Panc1 (cell line): Measurements from ENCODE around the gene IZUMO1. TPM values are rescaled to one million over a fixed set of nuclear protein-coding genes. Genes with fewer than 3 reads are reported as not detected.

ENCODE experiments used
- ATAC-seq: fragments of 200-7000 bp; cut with Tn5 transposase; 2 replicates; pipeline ENCODE4 v1.9.1; 2020; ENCODE audit warnings: mild to moderate bottlenecking, moderate library complexity
- BruUV-seq: library from RNA; stranded (reverse); fragments of 400-500 nt; replicated peaks from 2 replicates; lab custom pipeline; 2021; lab: Mats Ljungman, UMichigan
- CTCF ChIA-PET: fragments of 300-600 bp; sonication (Branson Sonifier 250); formaldehyde crosslinking; loops from one replicate; lab custom pipeline; 2022; ENCODE audit warnings: antibody characterized with exemption; lab: Charles Lee
- POLR2A ChIA-PET: fragments of 300-600 bp; sonication (Branson Sonifier 250); formaldehyde crosslinking; loops from one replicate; lab custom pipeline; 2022; ENCODE audit warnings: antibody characterized with exemption; lab: Charles Lee
- DNase-seq: peaks from one replicate; pipeline ENCODE4 v3.0.0-alpha.2; 2010; ENCODE audit warnings: low read depth, low spot score
- H3K27ac ChIP-seq: 2 replicates; pipeline ENCODE4 v1.5.1; 2011; ENCODE audit warnings: mild to moderate bottlenecking, low read length, inconsistent platforms
- H3K27me3 ChIP-seq: fragments of 200-500 bp; sonication (Bioruptor generic); 2 replicates; pipeline ENCODE4 v1.6.0; 2014; ENCODE audit warnings: low read length, inconsistent platforms; ENCODE audit not compliant: control insufficient read depth, insufficient read depth
- H3K36me3 ChIP-seq: fragments of 200-500 bp; sonication (Bioruptor generic); 2 replicates; pipeline ENCODE4 v1.5.1; 2014; ENCODE audit warnings: inconsistent platforms, mild to moderate bottlenecking, low read length, moderate library complexity; ENCODE audit not compliant: control insufficient read depth, insufficient read depth
- H3K4me1 ChIP-seq: 2 replicates; pipeline ENCODE4 v1.5.1; 2011; ENCODE audit warnings: inconsistent platforms, mild to moderate bottlenecking, low read length, moderate library complexity; ENCODE audit not compliant: control insufficient read depth, insufficient read depth
- H3K4me3 ChIP-seq, 2 experiments: 2 replicates each; pipeline ENCODE4 v1.5.1; 2011 to 2012; ENCODE audit warnings: low read depth in 2 of 2, low read length in 2 of 2, mild to moderate bottlenecking in 2 of 2, inconsistent platforms in 1 of 2, moderate library complexity in 1 of 2
- H3K9me3 ChIP-seq: fragments of 200-500 bp; sonication (Bioruptor generic); 2 replicates; pipeline ENCODE4 v1.5.1; 2014; ENCODE audit warnings: low read depth, mild to moderate bottlenecking, inconsistent platforms, low read length, moderate library complexity; ENCODE audit not compliant: control insufficient read depth, insufficient read depth
- CTCF ChIP-seq: fragments of 450-650 bp; IDR thresholded peaks from 2 replicates; pipeline ENCODE4 v1.5.1; 2017; ENCODE audit warnings: mild to moderate bottlenecking
- POLR2AphosphoS5 ChIP-seq: IDR thresholded peaks from 2 replicates; pipeline ENCODE4 v1.6.1; 2012; ENCODE audit warnings: mild to moderate bottlenecking, low read depth, low read length, moderate library complexity
- SIN3A ChIP-seq: IDR thresholded peaks from 2 replicates; pipeline ENCODE4 v1.6.1; 2012; ENCODE audit warnings: low read depth, mild to moderate bottlenecking, low read length, moderate library complexity, borderline replicate concordance; ENCODE audit not compliant: insufficient read depth
- TCF7L2 ChIP-seq: IDR thresholded peaks from 2 replicates; pipeline ENCODE4 v1.6.1; 2011; ENCODE audit warnings: mild to moderate bottlenecking, low read depth, low read length, inconsistent platforms
- in situ Hi-C: cut with HindIII; loops from 2 replicates; pipeline ENCODE4 v1.10.0; 2016; ENCODE audit warnings: low sequenced_read_pairs, low pct_unique_long_range_greater_than_20kb
- intact Hi-C: fragments of 100-400 bp; cut with micrococcal nuclease; formaldehyde crosslinking; loops from one replicate; pipeline ENCODE4 v1.10.0; 2022; ENCODE audit not compliant: unreplicated experiment
- total RNA-seq: library from RNA; stranded (reverse); gene quantifications from one replicate; pipeline ENCODE4 v1.2.1, GENCODE V29; 2021; ENCODE audit not compliant: unreplicated experiment
- TF ChIP-seq, protein P1 (sequence below), 2 experiments: IDR thresholded peaks; 2 replicates each; pipeline ENCODE4 v1.6.1; 2011 to 2012; ENCODE audit warnings: low read depth in 2 of 2, control low read depth in 1 of 2, low read length in 1 of 2, mild to moderate bottlenecking in 1 of 2, moderate library complexity in 1 of 2; ENCODE audit not compliant: insufficient read depth in 1 of 2

IZUMO1 gene
- total RNA-seq, 1 experiment from 2014 or later: not detected

DNA sequence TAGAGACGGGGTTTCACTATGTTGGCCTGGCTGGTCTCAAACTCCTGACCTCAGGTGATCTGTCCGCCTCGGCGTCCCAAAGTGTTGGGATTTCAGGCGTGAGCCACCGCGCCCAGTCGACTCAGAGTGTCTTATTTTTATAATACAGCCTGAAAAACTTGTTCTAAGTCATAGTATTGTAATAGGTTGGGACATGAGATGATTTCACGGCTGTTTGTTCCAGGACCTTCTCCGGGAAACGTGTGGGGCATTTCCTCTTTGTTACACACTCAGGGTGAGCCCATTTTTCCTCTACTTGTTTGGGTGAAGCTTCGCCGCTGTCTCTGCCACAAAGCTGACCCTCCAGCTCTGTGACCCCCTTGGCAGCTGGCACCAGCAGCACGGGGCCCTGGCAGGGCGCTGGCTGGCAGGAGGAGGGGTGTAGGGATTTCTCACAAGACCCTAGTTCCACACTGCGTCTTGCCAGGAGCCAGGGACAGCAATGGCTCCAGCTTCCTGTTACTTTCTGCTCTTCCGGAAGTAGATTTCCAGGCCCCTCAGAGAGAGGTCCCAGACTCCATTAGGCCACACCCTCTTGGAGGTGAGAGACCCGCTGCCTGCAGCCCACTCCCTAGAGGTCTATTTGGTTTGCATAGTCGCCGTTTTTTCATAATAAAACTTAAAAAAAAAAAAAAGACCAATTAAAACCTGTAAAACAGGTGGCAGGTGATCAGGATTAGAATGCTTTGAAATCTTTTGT lies 24.2 kb upstream of the IZUMO1 start:
- POLR2A ChIA-PET: interaction anchor here (0.7 kb wide), 1 partner anchor 56 kb away, joined by 3 read pairs; no protein-coding TSS in a partner anchor
- H3K27me3 ChIP-seq: no peaks in the 10 kb centered on the region
- TF ChIP-seq POLR2AphosphoS5 (no peak), CTCF (no peak), TCF7L2 (no peak), SIN3A (no peak)
- TF ChIP-seq, protein P1, sequence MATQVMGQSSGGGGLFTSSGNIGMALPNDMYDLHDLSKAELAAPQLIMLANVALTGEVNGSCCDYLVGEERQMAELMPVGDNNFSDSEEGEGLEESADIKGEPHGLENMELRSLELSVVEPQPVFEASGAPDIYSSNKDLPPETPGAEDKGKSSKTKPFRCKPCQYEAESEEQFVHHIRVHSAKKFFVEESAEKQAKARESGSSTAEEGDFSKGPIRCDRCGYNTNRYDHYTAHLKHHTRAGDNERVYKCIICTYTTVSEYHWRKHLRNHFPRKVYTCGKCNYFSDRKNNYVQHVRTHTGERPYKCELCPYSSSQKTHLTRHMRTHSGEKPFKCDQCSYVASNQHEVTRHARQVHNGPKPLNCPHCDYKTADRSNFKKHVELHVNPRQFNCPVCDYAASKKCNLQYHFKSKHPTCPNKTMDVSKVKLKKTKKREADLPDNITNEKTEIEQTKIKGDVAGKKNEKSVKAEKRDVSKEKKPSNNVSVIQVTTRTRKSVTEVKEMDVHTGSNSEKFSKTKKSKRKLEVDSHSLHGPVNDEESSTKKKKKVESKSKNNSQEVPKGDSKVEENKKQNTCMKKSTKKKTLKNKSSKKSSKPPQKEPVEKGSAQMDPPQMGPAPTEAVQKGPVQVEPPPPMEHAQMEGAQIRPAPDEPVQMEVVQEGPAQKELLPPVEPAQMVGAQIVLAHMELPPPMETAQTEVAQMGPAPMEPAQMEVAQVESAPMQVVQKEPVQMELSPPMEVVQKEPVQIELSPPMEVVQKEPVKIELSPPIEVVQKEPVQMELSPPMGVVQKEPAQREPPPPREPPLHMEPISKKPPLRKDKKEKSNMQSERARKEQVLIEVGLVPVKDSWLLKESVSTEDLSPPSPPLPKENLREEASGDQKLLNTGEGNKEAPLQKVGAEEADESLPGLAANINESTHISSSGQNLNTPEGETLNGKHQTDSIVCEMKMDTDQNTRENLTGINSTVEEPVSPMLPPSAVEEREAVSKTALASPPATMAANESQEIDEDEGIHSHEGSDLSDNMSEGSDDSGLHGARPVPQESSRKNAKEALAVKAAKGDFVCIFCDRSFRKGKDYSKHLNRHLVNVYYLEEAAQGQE (IDR thresholded peaks at IDR 0.05; ENCODE audit: insufficient read depth in 1 of 2, low read depth in 2 of 2, low read length in 1 of 2): no peak

GRCh38 chr19:48770266-48770665 lies 23.6 kb upstream of the IZUMO1 start:
- in situ Hi-C loops: no loop called here
- BruUV-seq: no TSS peak
- Histone ChIP-seq H3K4me1 (no peaks in the 10 kb centered on the region), H3K27ac (no peak overlapping the region), H3K4me3 (no peak overlapping the region), H3K27me3 (no peaks in the 10 kb centered on the region), H3K9me3 (no peaks in the 10 kb centered on the region), H3K36me3 (no peaks in the 10 kb centered on the region)
- TF ChIP-seq TCF7L2 (no peak), POLR2AphosphoS5 (no peak), SIN3A (no peak)
- POLR2A ChIA-PET: interaction anchor here (0.7 kb wide), 1 partner anchor 55 kb away, joined by 3 read pairs; no protein-coding TSS in a partner anchor
- DNase-seq (no peak), ATAC-seq (no peak)
- CTCF ChIA-PET: no interaction called here
- intact Hi-C loops: no loop called here

More for the DNA sequence above, 24.2 kb upstream of the IZUMO1 start:
- H3K27ac ChIP-seq: no peak overlapping the region
- in situ Hi-C loops (no loop called here), intact Hi-C loops (no loop called here)
- DNase-seq: no peak
- H3K4me1 ChIP-seq: no peaks in the 10 kb centered on the region
- H3K9me3 ChIP-seq: no peaks in the 10 kb centered on the region
- no peak overlapping the region for H3K4me3 ChIP-seq
- no peaks in the 10 kb centered on the region for H3K36me3 ChIP-seq
- no TSS peak for BruUV-seq
- CTCF ChIA-PET: no interaction called here
- ATAC-seq: no peak
